Gastroesophageal sphincter (tissue), 4 donors: ENCODE results near the gene ZFR2. TPM values are rescaled to one million over a fixed set of nuclear protein-coding genes. Genes with fewer than 3 reads are reported as not detected.
A peak's percentile ranks its signal among the peaks of the same experiment; 100 is the strongest.
"Not testable (repeated sequence)": the region's sequence is repeated elsewhere in the genome, so short reads cannot be mapped to it uniquely, and the experiment has no call there.

Experiments used
- ATAC-seq: fragments of 150-250 bp; one replicate; pipeline ENCODE4 v1.9.1; 2016; ENCODE audit warnings: mild to moderate bottlenecking, moderate library complexity
- H3K27ac ChIP-seq, 4 donors: fragments of 200-600 bp; sonication (generic) in 3 of 4; 1 replicate in 3 of 4; 2 replicates in 1 of 4; pipeline ENCODE4 v1.5.1; 2016 to 2019
- H3K27me3 ChIP-seq: fragments of 200-600 bp; sonication (generic); one replicate; pipeline ENCODE4 v1.5.1; 2019
- H3K36me3 ChIP-seq, 2 donors: fragments of 200-600 bp; sonication (generic); one replicate each; pipeline ENCODE4 v1.5.1; 2019; ENCODE audit warnings: control low read depth in 1 of 2
- H3K4me1 ChIP-seq, 3 donors: fragments of 200-600 bp; sonication (generic); 1 replicate in 2 of 3; 2 replicates in 1 of 3; pipeline ENCODE4 v1.5.1; 2016 to 2019; ENCODE audit warnings: control low read depth in 2 of 3
- H3K4me3 ChIP-seq, 2 donors: fragments of 200-600 bp; sonication (generic); one replicate each; pipeline ENCODE4 v1.5.1; 2019; ENCODE audit warnings: mild to moderate bottlenecking in 1 of 2, moderate library complexity in 1 of 2
- H3K9me3 ChIP-seq, 3 donors: fragments of 200-600 bp; sonication (generic); one replicate each; pipeline ENCODE4 v1.5.1; 2017 to 2019; ENCODE audit warnings: control low read depth in 2 of 3
- EP300 ChIP-seq: sonication (generic); formaldehyde crosslinking; IDR thresholded peaks from one replicate; pipeline ENCODE4 v1.6.1; 2017; ENCODE audit warnings: antibody characterized with exemption, mild to moderate bottlenecking
- POLR2A ChIP-seq, 2 donors: fragments of 450-650 bp; IDR thresholded peaks; one replicate each; pipeline ENCODE4 v1.6.1; 2017; ENCODE audit warnings: antibody characterized with exemption in 2 of 2, mild to moderate bottlenecking in 2 of 2, moderate library complexity in 1 of 2
- POLR2AphosphoS5 ChIP-seq: sonication (generic); formaldehyde crosslinking; IDR thresholded peaks from one replicate; pipeline ENCODE4 v1.6.1; 2017; ENCODE audit warnings: antibody characterized with exemption
- WGBS, 2 donors: methylation state at CpG; one replicate each; pipeline ENCODE4 v1.1.5; 2018; ENCODE audit warnings: low coverage in 1 of 2; 5-methylcytosine and 5-hydroxymethylcytosine counted together
- total RNA-seq, 4 donors: library from RNA; depleted of rRNA; stranded (reverse); fragments of >200 nt; gene quantifications; one replicate each; pipeline ENCODE4 v1.1.0, GENCODE V29; 2016
- TF ChIP-seq, protein P1 (sequence below), 4 experiments: fragments of 200-600 bp in 2 of 4; fragments of 450-650 bp in 2 of 4; sonication (generic) in 1 of 4; IDR thresholded peaks; one replicate each; pipeline ENCODE4 v1.5.1; 2017 to 2019; ENCODE audit warnings: antibody characterized with exemption in 4 of 4, mild to moderate bottlenecking in 2 of 4, moderate library complexity in 2 of 4

Gene ZFR2
- total RNA-seq, 4 donors from 2014 or later = 0.13 TPM; not detected in 3

DNA sequence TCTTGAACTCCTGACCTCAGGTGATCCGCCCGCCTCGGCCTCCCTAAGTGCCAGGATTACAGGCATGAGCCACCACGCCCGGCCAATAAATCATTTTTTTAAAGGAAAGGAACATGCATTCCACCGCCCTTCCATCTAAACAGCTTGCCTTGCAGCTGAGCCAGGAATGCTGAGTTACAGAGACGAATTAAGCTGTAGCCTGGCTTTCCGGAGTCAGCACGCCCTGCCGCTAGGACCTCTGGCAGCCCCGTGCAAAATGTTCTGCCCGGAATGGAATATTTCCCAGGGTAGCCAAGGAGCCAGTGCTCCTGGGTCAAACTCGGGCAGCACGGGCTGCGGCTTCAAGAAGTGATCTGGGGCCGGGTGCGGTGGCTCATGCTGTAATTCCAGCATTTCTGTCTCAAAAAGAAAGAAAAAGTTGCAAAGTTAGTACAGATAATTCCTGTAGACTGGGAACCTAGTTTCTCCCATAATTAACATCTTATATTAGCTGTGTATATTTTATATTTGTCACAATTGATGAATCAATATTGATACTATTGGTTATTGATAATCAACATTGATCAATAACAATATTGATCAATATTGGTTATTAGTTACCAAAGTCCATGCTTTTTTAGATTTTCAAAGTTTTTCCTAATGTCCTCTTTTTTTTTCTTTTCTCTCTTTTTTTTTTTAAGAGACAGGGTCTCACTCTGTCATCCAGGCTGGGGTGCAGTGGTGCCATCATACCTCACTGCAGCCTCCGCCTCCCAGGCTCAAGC lies 30.9 kb upstream of the ZFR2 start:
- peak; percentile 94 for ATAC-seq
- H3K4me1 ChIP-seq = peaks cover 0 to 17% (median 0%) of the 10 kb centered on the region in 3 donors
- no peaks in the 10 kb centered on the region for H3K27me3 ChIP-seq
- TF ChIP-seq POLR2A (IDR thresholded peaks at IDR 0.05) (no peak), EP300 (no peak), POLR2AphosphoS5 (peak; percentile 89)
- TF ChIP-seq, protein P1, sequence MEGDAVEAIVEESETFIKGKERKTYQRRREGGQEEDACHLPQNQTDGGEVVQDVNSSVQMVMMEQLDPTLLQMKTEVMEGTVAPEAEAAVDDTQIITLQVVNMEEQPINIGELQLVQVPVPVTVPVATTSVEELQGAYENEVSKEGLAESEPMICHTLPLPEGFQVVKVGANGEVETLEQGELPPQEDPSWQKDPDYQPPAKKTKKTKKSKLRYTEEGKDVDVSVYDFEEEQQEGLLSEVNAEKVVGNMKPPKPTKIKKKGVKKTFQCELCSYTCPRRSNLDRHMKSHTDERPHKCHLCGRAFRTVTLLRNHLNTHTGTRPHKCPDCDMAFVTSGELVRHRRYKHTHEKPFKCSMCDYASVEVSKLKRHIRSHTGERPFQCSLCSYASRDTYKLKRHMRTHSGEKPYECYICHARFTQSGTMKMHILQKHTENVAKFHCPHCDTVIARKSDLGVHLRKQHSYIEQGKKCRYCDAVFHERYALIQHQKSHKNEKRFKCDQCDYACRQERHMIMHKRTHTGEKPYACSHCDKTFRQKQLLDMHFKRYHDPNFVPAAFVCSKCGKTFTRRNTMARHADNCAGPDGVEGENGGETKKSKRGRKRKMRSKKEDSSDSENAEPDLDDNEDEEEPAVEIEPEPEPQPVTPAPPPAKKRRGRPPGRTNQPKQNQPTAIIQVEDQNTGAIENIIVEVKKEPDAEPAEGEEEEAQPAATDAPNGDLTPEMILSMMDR (IDR thresholded peaks at IDR 0.05) = peak in 1 of 4 experiments; percentile 22
- H3K36me3 ChIP-seq = no peaks in the 10 kb centered on the region
- peak overlapping the region in 2 of 4 donors; percentile 45 to 68 for H3K27ac ChIP-seq
- 52 to 55% methylated on average over 2 to 11 of the region's 18 CpGs for WGBS, 2 donors
- no peak overlapping the region for H3K4me3 ChIP-seq
- peaks cover 0 to 8% (median 0%) of the 10 kb centered on the region in 3 donors for H3K9me3 ChIP-seq

- H3K36me3 ChIP-seq = no peaks in the 10 kb centered on the region
- peaks cover 0 to 17% (median 0%) of the 10 kb centered on the region in 3 donors for H3K4me1 ChIP-seq
- no peak for ATAC-seq
- H3K27me3 ChIP-seq = no peaks in the 10 kb centered on the region
- 57 to 92% methylated on average over 1 to 3 of the region's 3 CpGs for WGBS, 2 donors
- H3K4me3 ChIP-seq = no peak overlapping the region
- TF ChIP-seq EP300 = no peak
- TF ChIP-seq POLR2AphosphoS5 = no peak
- no peak for TF ChIP-seq POLR2A (IDR thresholded peaks at IDR 0.05)
- TF ChIP-seq, protein P1 (IDR thresholded peaks at IDR 0.05) = no peak
- peaks cover 0 to 8% (median 0%) of the 10 kb centered on the region in 3 donors for H3K9me3 ChIP-seq
- H3K27ac ChIP-seq = no peak overlapping the region
Observed at GRCh38 chr19:3898426-3898825, 29.6 kb upstream of the ZFR2 start.

DNA sequence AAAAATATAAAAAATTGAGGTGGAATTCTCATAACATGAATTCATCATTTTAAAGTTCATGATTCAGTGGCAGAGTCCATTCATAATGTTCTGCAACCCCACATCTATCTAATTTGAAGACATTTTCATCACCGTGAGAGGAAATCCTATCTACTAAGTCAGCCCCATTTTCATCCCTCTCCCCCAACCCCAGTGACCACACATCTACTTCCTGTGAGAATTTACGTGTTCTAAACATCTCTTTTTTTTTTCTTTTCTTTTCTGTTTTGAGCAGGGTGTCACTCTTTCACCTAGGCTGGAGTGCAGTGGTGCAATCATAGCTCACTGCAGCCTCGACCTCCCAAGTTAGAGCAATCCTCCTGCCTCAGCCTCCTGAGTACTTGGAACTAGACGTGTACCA lies 29.1 kb upstream of the ZFR2 start:
- peaks cover 0 to 17% (median 0%) of the 10 kb centered on the region in 3 donors for H3K4me1 ChIP-seq
- 75% methylated on average over 4 of the region's 4 CpGs for WGBS, 2 donors
- no peak for ATAC-seq

DNA sequence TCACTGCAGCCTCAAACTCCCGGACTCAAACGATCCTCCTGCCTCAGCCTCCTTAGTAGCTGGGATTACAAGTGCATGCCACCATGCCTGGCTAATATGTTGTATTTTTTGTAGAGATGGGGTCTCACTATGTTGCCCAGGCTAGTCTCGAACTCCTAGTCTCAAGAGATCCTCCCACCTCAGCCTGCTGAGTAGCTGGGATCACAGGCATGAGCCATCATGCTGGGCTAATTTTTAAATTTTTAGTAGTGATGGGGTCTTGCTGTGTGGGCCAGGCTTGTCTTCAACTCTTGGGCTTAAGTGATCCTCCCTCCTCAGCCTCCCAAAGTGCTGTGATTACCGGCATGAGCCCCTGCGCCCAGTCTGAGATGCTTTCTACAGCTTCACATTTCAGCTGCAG lies 26.9 kb upstream of the ZFR2 start:
- Histone ChIP-seq H3K4me1 (peaks cover 0 to 17% (median 0%) of the 10 kb centered on the region in 3 donors), H3K27ac (no peak overlapping the region)
- ATAC-seq = no peak

More for the DNA sequence above, 29.1 kb upstream of the ZFR2 start:
- Histone ChIP-seq H3K27me3 (no peaks in the 10 kb centered on the region), H3K9me3 (peaks cover 0 to 8% (median 0%) of the 10 kb centered on the region in 3 donors), H3K4me3 (no peak overlapping the region), H3K36me3 (no peaks in the 10 kb centered on the region), H3K27ac (no peak overlapping the region)
- no peak for TF ChIP-seq EP300
- TF ChIP-seq, protein P1 (IDR thresholded peaks at IDR 0.05) = no peak

GRCh38 chr19:3894959-3895358 lies 26.1 kb upstream of the ZFR2 start:
- not testable (repeated sequence) for H3K27me3 ChIP-seq, H3K4me3 ChIP-seq, ATAC-seq, H3K4me1 ChIP-seq, H3K27ac ChIP-seq, H3K36me3 ChIP-seq, H3K9me3 ChIP-seq
- 63 to 69% methylated on average over 4 to 5 of the region's 5 CpGs for WGBS, 2 donors

More for the DNA sequence above, 26.9 kb upstream of the ZFR2 start:
- no peaks in the 10 kb centered on the region for H3K36me3 ChIP-seq
- H3K27me3 ChIP-seq = no peaks in the 10 kb centered on the region
- TF ChIP-seq POLR2A (IDR thresholded peaks at IDR 0.05) (no peak), POLR2AphosphoS5 (no peak), EP300 (no peak)
- TF ChIP-seq, protein P1 (IDR thresholded peaks at IDR 0.05) = no peak
- WGBS, 2 donors = 100% methylated on average over 1 of the region's 5 CpGs; no CpG with 5 or more reads in 1 of the 2 donors
- H3K4me3 ChIP-seq = no peak overlapping the region
- H3K9me3 ChIP-seq = peaks cover 0 to 8% (median 0%) of the 10 kb centered on the region in 3 donors
